Measurements from ENCODE around the gene NKPD1. TPM values are rescaled to one million over a fixed set of nuclear protein-coding genes. Genes with fewer than 3 reads are reported as not detected.

NKPD1 gene
- total and polyA plus RNA-seq, 2 donors = 0.14 to 0.59 TPM

DNA sequence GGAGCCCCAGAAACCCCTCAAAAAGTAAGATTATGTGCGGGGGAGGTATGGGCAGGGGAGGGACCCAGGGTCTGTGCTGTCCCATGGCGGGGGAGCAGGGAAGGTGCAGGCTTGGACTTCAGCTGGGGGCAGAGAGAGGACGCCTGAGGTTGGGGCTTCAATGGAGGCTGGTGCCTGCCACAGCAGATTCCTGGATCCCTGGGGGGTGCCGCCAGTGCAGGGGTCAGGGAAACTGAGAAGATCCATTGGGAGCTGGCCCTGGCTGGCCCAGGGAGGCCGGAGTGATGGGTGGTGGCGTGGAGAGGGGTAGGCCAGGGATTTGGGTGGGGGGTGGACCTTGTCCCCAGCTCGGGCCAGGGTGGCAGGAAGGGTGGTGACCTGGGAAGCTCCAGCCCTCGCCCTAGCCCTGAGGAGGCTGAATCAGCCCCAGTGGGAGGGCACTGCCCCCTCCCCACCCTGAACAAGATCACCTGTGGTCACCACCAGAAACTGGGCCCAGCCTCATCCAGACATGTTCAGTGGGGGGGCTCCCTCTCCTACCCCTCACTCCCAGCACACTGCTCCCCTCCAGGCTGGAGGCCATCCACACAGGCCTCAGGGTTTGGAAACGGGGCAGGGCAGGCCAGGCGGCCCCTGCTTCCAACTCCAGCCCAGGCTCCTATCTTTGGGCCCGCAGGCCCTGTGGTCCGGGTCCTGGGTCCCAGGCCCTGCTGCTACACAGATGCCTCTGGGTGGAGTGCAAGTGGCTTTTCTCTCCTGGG is 1.4 kb downstream of the NKPD1 start:
- Histone ChIP-seq H3K4me1 (ENCODE audit: control insufficient read depth in 2 of 2, insufficient read depth in 2 of 2, low read length in 2 of 2) (peaks cover 2 to 12% of the 10 kb centered on the region in 2 donors), H3K36me3 (ENCODE audit: control insufficient read depth in 2 of 2, insufficient read depth in 2 of 2, low read length in 1 of 2) (no peaks in the 10 kb centered on the region), H3K9me3 (ENCODE audit: control insufficient read depth in 2 of 2, insufficient read depth in 1 of 2, low read length in 1 of 2) (peaks cover 0 to 5% of the 10 kb centered on the region in 2 donors), H3K27ac (ENCODE audit: low read depth in 1 of 2, low read length in 1 of 2) (no peak overlapping the region), H3K4me3 (ENCODE audit: low read length in 2 of 2) (no peak overlapping the region), H3K27me3 (ENCODE audit: control insufficient read depth in 2 of 2, insufficient read depth in 1 of 2, low read length in 1 of 2) (peaks cover 8 to 68% of the 10 kb centered on the region in 2 donors)
- 92% methylated on average over 12 of the region's 12 CpGs for WGBS
- no peak for DNase-seq (ENCODE audit: low read depth in 6 of 9, low spot score in 9 of 9)

- no peak for DNase-seq (ENCODE audit: low read depth in 6 of 9, low spot score in 9 of 9)
- H3K36me3 ChIP-seq (ENCODE audit: control insufficient read depth in 2 of 2, insufficient read depth in 2 of 2, low read length in 1 of 2) = no peaks in the 10 kb centered on the region
- H3K9me3 ChIP-seq (ENCODE audit: control insufficient read depth in 2 of 2, insufficient read depth in 1 of 2, low read length in 1 of 2) = peaks cover 0 to 9% of the 10 kb centered on the region in 2 donors
- 58% methylated on average over 27 of the region's 27 CpGs for WGBS
- H3K27me3 ChIP-seq (ENCODE audit: control insufficient read depth in 2 of 2, insufficient read depth in 1 of 2, low read length in 1 of 2) = peaks cover 14 to 76% of the 10 kb centered on the region in 2 donors
- H3K27ac ChIP-seq (ENCODE audit: low read depth in 1 of 2, low read length in 1 of 2) = no peak overlapping the region
- H3K4me1 ChIP-seq (ENCODE audit: control insufficient read depth in 2 of 2, insufficient read depth in 2 of 2, low read length in 2 of 2) = peaks cover 0 to 12% of the 10 kb centered on the region in 2 donors
- H3K4me3 ChIP-seq (ENCODE audit: low read length in 2 of 2) = no peak overlapping the region
Measured at GRCh38 chr19:45158503-45159209, 2.1 kb downstream of the NKPD1 start.

GRCh38 chr19:45156751-45157150 is 4.0 kb downstream of the NKPD1 start:
- WGBS = 93% methylated on average over 11 of the region's 11 CpGs
- peaks cover 15 to 28% of the 10 kb centered on the region in 2 donors for H3K4me1 ChIP-seq (ENCODE audit: control insufficient read depth in 2 of 2, insufficient read depth in 2 of 2, low read length in 2 of 2)

GRCh38 chr19:45156011-45156630 is 4.7 kb downstream of the NKPD1 start:
- Histone ChIP-seq H3K4me1 (ENCODE audit: control insufficient read depth in 2 of 2, insufficient read depth in 2 of 2, low read length in 2 of 2) (peaks cover 16 to 32% of the 10 kb centered on the region in 2 donors), H3K4me3 (ENCODE audit: low read length in 2 of 2) (no peak overlapping the region), H3K27ac (ENCODE audit: low read depth in 1 of 2, low read length in 1 of 2) (no peak overlapping the region), H3K9me3 (ENCODE audit: control insufficient read depth in 2 of 2, insufficient read depth in 1 of 2, low read length in 1 of 2) (peaks cover 0 to 15% of the 10 kb centered on the region in 2 donors), H3K36me3 (ENCODE audit: control insufficient read depth in 2 of 2, insufficient read depth in 2 of 2, low read length in 1 of 2) (no peaks in the 10 kb centered on the region), H3K27me3 (ENCODE audit: control insufficient read depth in 2 of 2, insufficient read depth in 1 of 2, low read length in 1 of 2) (peaks cover 32 to 90% of the 10 kb centered on the region in 2 donors)
- no peak for DNase-seq (ENCODE audit: low read depth in 6 of 9, low spot score in 9 of 9)
- WGBS = 97% methylated on average over 11 of the region's 11 CpGs

More at GRCh38 chr19:45156751-45157150, 4.0 kb downstream of the NKPD1 start:
- DNase-seq (ENCODE audit: low read depth in 6 of 9, low spot score in 9 of 9) = no peak
- H3K9me3 ChIP-seq (ENCODE audit: control insufficient read depth in 2 of 2, insufficient read depth in 1 of 2, low read length in 1 of 2) = peaks cover 0 to 15% of the 10 kb centered on the region in 2 donors
- no peak overlapping the region for H3K4me3 ChIP-seq (ENCODE audit: low read length in 2 of 2)
- H3K36me3 ChIP-seq (ENCODE audit: control insufficient read depth in 2 of 2, insufficient read depth in 2 of 2, low read length in 1 of 2) = no peaks in the 10 kb centered on the region
- H3K27me3 ChIP-seq (ENCODE audit: control insufficient read depth in 2 of 2, insufficient read depth in 1 of 2, low read length in 1 of 2) = peaks cover 25 to 90% of the 10 kb centered on the region in 2 donors
- H3K27ac ChIP-seq (ENCODE audit: low read depth in 1 of 2, low read length in 1 of 2) = no peak overlapping the region

DNA sequence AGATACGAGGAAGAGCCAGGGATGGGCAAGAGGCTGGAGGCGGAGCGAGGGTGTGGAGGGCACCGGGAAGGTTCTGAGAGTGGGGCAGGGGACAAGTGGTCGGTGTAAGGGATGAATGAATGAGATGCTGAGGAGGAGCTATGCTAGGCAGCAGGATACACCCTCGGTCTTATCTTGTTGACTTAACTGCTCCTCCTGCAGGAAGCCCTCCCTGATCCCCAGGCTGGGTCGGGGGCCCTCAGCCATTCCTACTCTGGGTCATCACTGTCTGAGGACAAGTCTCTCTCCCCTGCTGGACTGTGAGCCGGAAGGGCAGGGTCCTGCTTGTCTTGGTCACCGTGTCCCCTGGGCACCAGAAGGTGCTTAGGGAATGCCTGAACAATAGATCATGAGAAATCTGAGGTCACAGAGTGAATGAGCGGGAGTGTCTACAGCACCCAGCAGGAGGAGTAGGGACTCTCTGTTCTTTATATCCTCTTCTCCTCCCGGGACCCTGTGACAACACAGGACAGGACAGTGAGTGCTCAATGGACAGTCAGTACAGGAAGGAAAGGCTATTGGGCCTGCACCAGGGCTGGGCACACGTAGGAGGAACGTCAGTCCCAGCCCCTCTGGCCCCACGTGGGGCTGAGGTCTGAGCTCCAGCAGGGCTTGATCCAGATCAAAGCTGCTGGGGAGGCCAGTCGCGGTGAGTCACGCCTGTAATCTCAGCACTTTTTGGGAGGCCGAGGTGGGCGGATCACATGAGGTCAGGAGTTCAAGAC is 6.5 kb downstream of the NKPD1 start:
- H3K27ac ChIP-seq (ENCODE audit: low read depth in 1 of 2, low read length in 1 of 2) = no peak overlapping the region
- no peaks in the 10 kb centered on the region for H3K36me3 ChIP-seq (ENCODE audit: control insufficient read depth in 2 of 2, insufficient read depth in 2 of 2, low read length in 1 of 2)
- H3K4me1 ChIP-seq (ENCODE audit: control insufficient read depth in 2 of 2, insufficient read depth in 2 of 2, low read length in 2 of 2) = peaks cover 16 to 36% of the 10 kb centered on the region in 2 donors
- peaks cover 31 to 81% of the 10 kb centered on the region in 2 donors for H3K27me3 ChIP-seq (ENCODE audit: control insufficient read depth in 2 of 2, insufficient read depth in 1 of 2, low read length in 1 of 2)
- no peak for DNase-seq (ENCODE audit: low read depth in 6 of 9, low spot score in 9 of 9)
- H3K9me3 ChIP-seq (ENCODE audit: control insufficient read depth in 2 of 2, insufficient read depth in 1 of 2, low read length in 1 of 2) = peaks cover 0 to 12% of the 10 kb centered on the region in 2 donors
- WGBS = 74% methylated on average over 19 of the region's 19 CpGs
- no peak overlapping the region for H3K4me3 ChIP-seq (ENCODE audit: low read length in 2 of 2)

- peaks cover 16 to 39% of the 10 kb centered on the region in 2 donors for H3K4me1 ChIP-seq (ENCODE audit: control insufficient read depth in 2 of 2, insufficient read depth in 2 of 2, low read length in 2 of 2)
- peaks cover 0 to 12% of the 10 kb centered on the region in 2 donors for H3K9me3 ChIP-seq (ENCODE audit: control insufficient read depth in 2 of 2, insufficient read depth in 1 of 2, low read length in 1 of 2)
- H3K27ac ChIP-seq (ENCODE audit: low read depth in 1 of 2, low read length in 1 of 2) = no peak overlapping the region
- peak in 4 of 9 donors; percentile 24 to 66 (median 52) for DNase-seq (ENCODE audit: low read depth in 6 of 9, low spot score in 9 of 9)
- peaks cover 0 to under 1% of the 10 kb centered on the region in 2 donors for H3K36me3 ChIP-seq (ENCODE audit: control insufficient read depth in 2 of 2, insufficient read depth in 2 of 2, low read length in 1 of 2)
- WGBS = 3% methylated on average over 69 of the region's 69 CpGs
- peak overlapping the region in 1 of 2 donors; percentile 45 for H3K4me3 ChIP-seq (ENCODE audit: low read length in 2 of 2)
- peaks cover 31 to 73% of the 10 kb centered on the region in 2 donors for H3K27me3 ChIP-seq (ENCODE audit: control insufficient read depth in 2 of 2, insufficient read depth in 1 of 2, low read length in 1 of 2)
Measured at GRCh38 chr19:45153339-45154063, 7.3 kb downstream of the NKPD1 start.

- peaks cover 0 to 12% of the 10 kb centered on the region in 2 donors for H3K9me3 ChIP-seq (ENCODE audit: control insufficient read depth in 2 of 2, insufficient read depth in 1 of 2, low read length in 1 of 2)
- H3K36me3 ChIP-seq (ENCODE audit: control insufficient read depth in 2 of 2, insufficient read depth in 2 of 2, low read length in 1 of 2) = peaks cover 0 to 8% of the 10 kb centered on the region in 2 donors
- peaks cover 16 to 39% of the 10 kb centered on the region in 2 donors for H3K4me1 ChIP-seq (ENCODE audit: control insufficient read depth in 2 of 2, insufficient read depth in 2 of 2, low read length in 2 of 2)
- peak in 5 of 9 donors; percentile 39 to 75 (median 50) for DNase-seq (ENCODE audit: low read depth in 6 of 9, low spot score in 9 of 9)
- H3K4me3 ChIP-seq (ENCODE audit: low read length in 2 of 2) = peak overlapping the region; percentile 24 to 45
- H3K27ac ChIP-seq (ENCODE audit: low read depth in 1 of 2, low read length in 1 of 2) = peak overlapping the region in 1 of 2 donors; percentile 69
- 3% methylated on average over 91 of the region's 91 CpGs for WGBS
- peaks cover 29 to 67% of the 10 kb centered on the region in 2 donors for H3K27me3 ChIP-seq (ENCODE audit: control insufficient read depth in 2 of 2, insufficient read depth in 1 of 2, low read length in 1 of 2)
Measured at GRCh38 chr19:45152504-45153338, 8.1 kb downstream of the NKPD1 start.

All from thymus (tissue), 11 donors.